ENCODE data around the gene SH2D3C.

- TF ChIP-seq CTCF (IDR thresholded peaks at IDR 0.05; ENCODE audit: insufficient read depth, low read depth, low read length) (no peak), EZH2 (IDR thresholded peaks at IDR 0.05; ENCODE audit: insufficient read depth, low read length) (no peak)
These were observed 992 bp downstream of the SH2D3C start for GRCh38 chr9:127777368-127777980.

Data from astrocyte (in vitro differentiated cells and primary cell).